Thyroid gland (tissue), 4 donors: ENCODE data around the gene GABRA5. TPM values are rescaled to one million over a fixed set of nuclear protein-coding genes. Genes with fewer than 3 reads are reported as not detected.

Experiments
- DNase-seq, 2 donors: peaks; one replicate each; pipeline ENCODE4 v3.0.0-alpha.2; 2019
- H3K27ac ChIP-seq, 3 donors: fragments of 200-600 bp; sonication (generic); 1 replicate in 2 of 3; 2 replicates in 1 of 3; pipeline ENCODE4 v1.5.1; 2016 to 2019; ENCODE audit warnings: mild to moderate bottlenecking in 1 of 3, moderate library complexity in 1 of 3
- H3K27me3 ChIP-seq: fragments of 200-600 bp; sonication (generic); one replicate; pipeline ENCODE4 v1.5.1; 2019
- H3K36me3 ChIP-seq, 2 donors: fragments of 200-600 bp; sonication (generic); one replicate each; pipeline ENCODE4 v1.5.1; 2016 to 2019
- H3K4me1 ChIP-seq, 2 donors: fragments of 200-600 bp; sonication (generic); one replicate each; pipeline ENCODE4 v1.5.1; 2017 to 2019
- H3K4me3 ChIP-seq, 3 donors: fragments of 200-600 bp; sonication (generic); replicated peaks in 1 of 3; 1 replicate in 2 of 3; 2 replicates in 1 of 3; pipeline ENCODE4 v1.5.1; 2016; ENCODE audit warnings: mild to moderate bottlenecking in 1 of 3
- H3K9me3 ChIP-seq: fragments of 200-600 bp; sonication (generic); one replicate; pipeline ENCODE4 v1.5.1; 2017
- CTCF ChIP-seq, 6 experiments: fragments of 200-600 bp in 3 of 6; fragments of 450-650 bp in 3 of 6; sonication (generic) in 3 of 6; IDR thresholded peaks; one replicate each; pipeline ENCODE4 v1.5.1; 2016 to 2019; ENCODE audit warnings: antibody characterized with exemption in 6 of 6, mild to moderate bottlenecking in 2 of 6, inconsistent platforms in 1 of 6, moderate library complexity in 1 of 6
- POLR2A ChIP-seq, 2 donors: fragments of 450-650 bp; IDR thresholded peaks; one replicate each; pipeline ENCODE4 v1.6.1; 2017; ENCODE audit warnings: antibody characterized with exemption in 2 of 2, mild to moderate bottlenecking in 2 of 2, moderate library complexity in 1 of 2
- WGBS, 2 donors: methylation state at CpG; one replicate each; pipeline ENCODE4 v1.1.5; 2017; 5-methylcytosine and 5-hydroxymethylcytosine counted together
- intact Hi-C: fragments of 100-400 bp; cut with DNase I; formaldehyde crosslinking; loops from one replicate; pipeline ENCODE4 v1.15.1; 2023
- total RNA-seq, 4 donors: library from RNA; depleted of rRNA; stranded (reverse); fragments of >200 nt; gene quantifications; one replicate each; pipeline ENCODE4 v1.2.3, GENCODE V29; 2016

Gene GABRA5
- total RNA-seq, 4 donors from 2014 or later, result 5.7 TPM; not detected in 3

DNA sequence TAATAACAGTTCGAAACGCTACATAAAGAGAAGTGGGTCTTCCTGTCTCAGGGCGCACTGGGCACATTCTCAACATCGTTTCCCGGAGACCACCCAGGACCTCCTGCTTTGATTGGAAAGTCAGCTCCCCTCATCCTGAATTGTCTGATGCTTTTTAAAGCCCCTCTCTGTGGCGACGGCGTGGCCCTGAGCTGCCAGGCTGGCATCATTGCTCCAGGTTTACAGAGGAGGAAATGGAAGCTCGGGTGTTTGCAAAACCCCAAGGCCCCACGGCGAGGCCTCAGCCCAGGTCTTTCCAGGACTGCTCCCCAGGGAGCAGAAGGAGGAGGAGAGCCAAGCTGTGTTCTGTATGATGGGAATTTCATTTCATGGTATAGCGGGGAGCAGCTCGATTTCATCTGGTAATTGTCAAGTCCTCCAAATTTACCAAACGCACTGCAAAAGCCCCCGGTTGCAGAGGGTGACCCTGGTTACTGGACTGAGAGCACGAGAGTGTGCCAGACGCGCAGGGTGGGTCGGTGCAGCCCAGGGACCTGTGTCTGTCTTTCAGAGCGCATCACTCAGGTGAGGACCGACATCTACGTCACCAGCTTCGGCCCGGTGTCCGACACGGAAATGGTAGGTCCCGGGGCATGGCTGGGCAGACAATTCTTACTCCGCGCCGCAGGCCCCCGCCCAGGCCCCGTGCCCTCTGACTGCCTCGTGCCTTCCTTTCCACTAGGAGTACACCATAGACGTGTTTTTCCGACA lies 15.9 kb downstream of the GABRA5 start:
- DNase-seq, result no peak
- Histone ChIP-seq H3K4me1 (no peaks in the 10 kb centered on the region), H3K27me3 (no peaks in the 10 kb centered on the region), H3K36me3 (no peaks in the 10 kb centered on the region), H3K4me3 (no peak overlapping the region), H3K9me3 (no peaks in the 10 kb centered on the region), H3K27ac (no peak overlapping the region)
- 91% methylated on average over 31 to 35 of the region's 35 CpGs for WGBS, 2 donors
- no peak for TF ChIP-seq POLR2A (IDR thresholded peaks at IDR 0.05)
- TF ChIP-seq CTCF (IDR thresholded peaks at IDR 0.05), result no peak
- intact Hi-C loops, result no loop called here

GRCh38 chr15:26883466-26883865 lies 16.6 kb downstream of the GABRA5 start:
- H3K4me3 ChIP-seq, result no peak overlapping the region
- WGBS, 2 donors, result 94 to 95% methylated on average over 17 to 32 of the region's 32 CpGs
- intact Hi-C loops, result no loop called here
- no peaks in the 10 kb centered on the region for H3K36me3 ChIP-seq
- no peak for DNase-seq
- no peaks in the 10 kb centered on the region for H3K4me1 ChIP-seq
- H3K9me3 ChIP-seq, result no peaks in the 10 kb centered on the region
- H3K27me3 ChIP-seq, result no peaks in the 10 kb centered on the region
- H3K27ac ChIP-seq, result no peak overlapping the region
- TF ChIP-seq CTCF (IDR thresholded peaks at IDR 0.05) (no peak), POLR2A (IDR thresholded peaks at IDR 0.05) (no peak)

- Histone ChIP-seq H3K27me3 (no peaks in the 10 kb centered on the region), H3K27ac (no peak overlapping the region), H3K9me3 (no peaks in the 10 kb centered on the region), H3K4me3 (no peak overlapping the region), H3K36me3 (no peaks in the 10 kb centered on the region), H3K4me1 (peaks cover 0 to 3% of the 10 kb centered on the region in 2 donors)
- no peak for DNase-seq
- intact Hi-C loops, result no loop called here
- TF ChIP-seq POLR2A (IDR thresholded peaks at IDR 0.05) (no peak), CTCF (IDR thresholded peaks at IDR 0.05) (no peak)
- 73 to 75% methylated on average over 4 of the region's 4 CpGs for WGBS, 2 donors
Observed at GRCh38 chr15:26886566-26886965, 19.7 kb downstream of the GABRA5 start.

- 35 to 40% methylated on average over 7 of the region's 7 CpGs for WGBS, 2 donors
- intact Hi-C loops, result no loop called here
Observed at GRCh38 chr15:26887926-26888666, 21.2 kb downstream of the GABRA5 start.

More at GRCh38 chr15:26887926-26888666, 21.2 kb downstream of the GABRA5 start:
- no peaks in the 10 kb centered on the region for H3K36me3 ChIP-seq
- H3K4me1 ChIP-seq, result peaks cover 3 to 10% of the 10 kb centered on the region in 2 donors
- no peak for TF ChIP-seq CTCF (IDR thresholded peaks at IDR 0.05)
- no peak for TF ChIP-seq POLR2A (IDR thresholded peaks at IDR 0.05)
- no peaks in the 10 kb centered on the region for H3K27me3 ChIP-seq
- no peak for DNase-seq
- H3K27ac ChIP-seq, result no peak overlapping the region
- no peak overlapping the region for H3K4me3 ChIP-seq
- no peaks in the 10 kb centered on the region for H3K9me3 ChIP-seq
